Left lung (tissue), 10 donors: ENCODE data around the gene LYRM2. TPM values are rescaled to one million over a fixed set of nuclear protein-coding genes. Genes with fewer than 3 reads are reported as not detected.
A peak's percentile ranks its signal among the peaks of the same experiment; 100 is the strongest.

ENCODE experiments used
- ATAC-seq: fragments of 200-7000 bp; cut with Tn5 transposase; one replicate; pipeline ENCODE4 v1.9.1; 2020; ENCODE audit warnings: moderate library complexity
- DNase-seq, 4 donors: peaks; one replicate each; pipeline ENCODE4 v3.0.0-alpha.2; 2013 to 2020
- H3K27ac ChIP-seq, 2 donors: fragments of 200-600 bp; sonication (generic) in 1 of 2; one replicate each; pipeline versions ENCODE4 v1.5.0 to v1.8.0; 2020 to 2021
- H3K27me3 ChIP-seq, 2 donors: fragments of 200-600 bp; sonication (generic) in 1 of 2; one replicate each; pipeline versions ENCODE4 v1.5.0 to v1.8.0; 2020 to 2021
- H3K36me3 ChIP-seq, 2 donors: fragments of 200-600 bp; sonication (generic) in 1 of 2; one replicate each; pipeline versions ENCODE4 v1.5.0 to v1.8.0; 2020 to 2021
- H3K4me1 ChIP-seq, 2 donors: fragments of 200-600 bp; one replicate each; pipeline ENCODE4 v1.8.0; 2021
- H3K4me3 ChIP-seq, 2 donors: fragments of 200-600 bp; sonication (generic) in 1 of 2; one replicate each; pipeline versions ENCODE4 v1.5.0 to v1.8.0; 2020 to 2021; ENCODE audit warnings: mild to moderate bottlenecking in 1 of 2
- H3K9me3 ChIP-seq, 2 donors: fragments of 200-600 bp; sonication (generic) in 1 of 2; one replicate each; pipeline versions ENCODE4 v1.5.0 to v1.8.0; 2020 to 2021
- intact Hi-C, 2 donors: fragments of 100-400 bp; cut with DNase I; formaldehyde crosslinking; loops; one replicate each; pipeline versions ENCODE4 v1.11.2 to v1.14.2; 2022
- polyA plus RNA-seq, 6 donors: library from polyadenylated mRNA; unstranded; fragments of 120-200 nt; gene quantifications; one replicate each; pipeline ENCODE4 v1.2.1, GENCODE V29; 2013; ENCODE audit not compliant: insufficient read length in 6 of 6
- total RNA-seq, 2 donors: library from RNA; stranded (reverse); fragmentation: NEBNext Ultra II Directional; extraction: Animal tissue kit (Norgen Biotek cat#: 25700); gene quantifications; one replicate each; pipeline ENCODE4 v1.2.1, GENCODE V29; 2021
- TF ChIP-seq, protein P1 (sequence below), 2 donors: fragments of 200-600 bp; sonication (generic) in 1 of 2; IDR thresholded peaks; one replicate each; pipeline versions ENCODE4 v1.5.0 to v1.8.0; 2021; ENCODE audit warnings: antibody characterized with exemption in 2 of 2
- donor health status: DM: no; HTN: yes; CAD: no.
- donor health status: DM: no; HTN: no; CAD: no.

The LYRM2 gene
- total and polyA plus RNA-seq, 8 donors: 34.4 to 46.4 (median 41.8) TPM

DNA sequence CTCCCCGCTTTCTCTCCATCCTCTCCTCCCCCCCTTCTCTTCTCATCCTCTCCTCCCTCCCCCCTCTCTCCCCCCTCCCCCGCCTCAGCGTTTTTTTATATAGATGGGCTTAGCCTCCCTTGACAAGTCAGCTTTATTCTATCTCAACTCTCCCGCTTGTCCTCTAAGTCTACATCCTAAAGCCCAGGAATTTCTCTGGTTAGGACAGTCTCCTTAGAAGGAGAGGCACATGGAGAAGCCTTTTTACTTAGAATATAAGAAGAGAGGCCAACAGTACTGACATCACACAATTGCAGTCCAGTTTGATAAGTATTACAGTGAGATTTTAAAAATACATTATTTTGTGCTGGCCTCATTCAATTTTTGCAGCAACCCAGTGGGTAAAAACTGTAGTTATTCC, 83.5 kb downstream of the LYRM2 start:
- Histone ChIP-seq H3K27me3 (no peaks in the 10 kb centered on the region), H3K36me3 (no peaks in the 10 kb centered on the region), H3K4me3 (no peak overlapping the region), H3K9me3 (peaks cover 0 to 4% of the 10 kb centered on the region in 2 donors), H3K4me1 (no peaks in the 10 kb centered on the region), H3K27ac (no peak overlapping the region)
- intact Hi-C loops: no loop called here
- no peak for DNase-seq
- TF ChIP-seq, protein P1, sequence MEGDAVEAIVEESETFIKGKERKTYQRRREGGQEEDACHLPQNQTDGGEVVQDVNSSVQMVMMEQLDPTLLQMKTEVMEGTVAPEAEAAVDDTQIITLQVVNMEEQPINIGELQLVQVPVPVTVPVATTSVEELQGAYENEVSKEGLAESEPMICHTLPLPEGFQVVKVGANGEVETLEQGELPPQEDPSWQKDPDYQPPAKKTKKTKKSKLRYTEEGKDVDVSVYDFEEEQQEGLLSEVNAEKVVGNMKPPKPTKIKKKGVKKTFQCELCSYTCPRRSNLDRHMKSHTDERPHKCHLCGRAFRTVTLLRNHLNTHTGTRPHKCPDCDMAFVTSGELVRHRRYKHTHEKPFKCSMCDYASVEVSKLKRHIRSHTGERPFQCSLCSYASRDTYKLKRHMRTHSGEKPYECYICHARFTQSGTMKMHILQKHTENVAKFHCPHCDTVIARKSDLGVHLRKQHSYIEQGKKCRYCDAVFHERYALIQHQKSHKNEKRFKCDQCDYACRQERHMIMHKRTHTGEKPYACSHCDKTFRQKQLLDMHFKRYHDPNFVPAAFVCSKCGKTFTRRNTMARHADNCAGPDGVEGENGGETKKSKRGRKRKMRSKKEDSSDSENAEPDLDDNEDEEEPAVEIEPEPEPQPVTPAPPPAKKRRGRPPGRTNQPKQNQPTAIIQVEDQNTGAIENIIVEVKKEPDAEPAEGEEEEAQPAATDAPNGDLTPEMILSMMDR (IDR thresholded peaks at IDR 0.05): no peak
- ATAC-seq: no peak

DNA sequence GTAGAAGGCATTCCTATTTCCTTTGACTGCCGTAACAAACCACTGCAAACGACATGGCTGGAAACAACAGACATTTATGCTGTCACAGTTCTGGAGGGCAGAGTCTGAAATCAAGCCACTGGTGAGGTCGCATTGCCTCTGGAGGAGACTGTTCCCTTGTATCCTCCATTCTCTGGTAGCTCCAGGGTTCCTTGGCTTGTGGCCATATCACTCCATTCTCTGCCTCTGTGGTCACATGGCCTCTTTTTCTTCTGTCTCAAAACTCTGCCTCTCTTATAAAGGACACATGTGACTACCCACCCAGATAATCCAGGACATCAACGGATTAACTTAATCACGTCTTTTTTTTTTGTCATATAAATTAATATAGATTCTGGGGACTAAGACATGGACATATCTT, 84.4 kb downstream of the LYRM2 start:
- ATAC-seq (no peak), DNase-seq (no peak)
- Histone ChIP-seq H3K27ac (no peak overlapping the region), H3K36me3 (no peaks in the 10 kb centered on the region), H3K27me3 (no peaks in the 10 kb centered on the region), H3K4me1 (no peaks in the 10 kb centered on the region), H3K9me3 (peaks cover 0 to 4% of the 10 kb centered on the region in 2 donors), H3K4me3 (no peak overlapping the region)
- TF ChIP-seq, protein P1 (IDR thresholded peaks at IDR 0.05): no peak
- intact Hi-C loops: no loop called here

DNA sequence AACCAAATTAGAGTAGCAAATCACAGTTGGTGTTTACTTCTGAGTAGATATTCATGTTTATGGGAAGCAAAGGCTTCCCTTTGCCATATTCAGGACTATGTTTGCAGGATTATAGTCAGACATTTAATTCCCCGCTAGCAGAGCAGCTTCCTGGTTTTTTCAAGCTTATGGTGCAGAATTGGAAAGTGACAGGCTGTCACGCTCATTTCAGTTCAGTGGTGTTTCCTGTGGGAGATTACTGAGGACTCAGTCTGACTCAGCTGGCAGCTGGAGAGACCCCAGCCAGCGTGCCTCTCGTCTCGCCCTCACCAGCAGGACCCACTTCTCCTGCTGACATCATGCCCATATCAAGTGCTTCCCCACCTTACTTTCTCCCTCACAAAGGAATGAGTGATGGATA, 85.1 kb downstream of the LYRM2 start:
- DNase-seq: no peak
- Histone ChIP-seq H3K9me3 (peaks cover 0 to 4% of the 10 kb centered on the region in 2 donors), H3K4me3 (no peak overlapping the region), H3K4me1 (no peaks in the 10 kb centered on the region), H3K27ac (no peak overlapping the region), H3K27me3 (no peaks in the 10 kb centered on the region), H3K36me3 (no peaks in the 10 kb centered on the region)
- intact Hi-C loops: no loop called here
- TF ChIP-seq, protein P1 (IDR thresholded peaks at IDR 0.05): no peak
- no peak for ATAC-seq

DNA sequence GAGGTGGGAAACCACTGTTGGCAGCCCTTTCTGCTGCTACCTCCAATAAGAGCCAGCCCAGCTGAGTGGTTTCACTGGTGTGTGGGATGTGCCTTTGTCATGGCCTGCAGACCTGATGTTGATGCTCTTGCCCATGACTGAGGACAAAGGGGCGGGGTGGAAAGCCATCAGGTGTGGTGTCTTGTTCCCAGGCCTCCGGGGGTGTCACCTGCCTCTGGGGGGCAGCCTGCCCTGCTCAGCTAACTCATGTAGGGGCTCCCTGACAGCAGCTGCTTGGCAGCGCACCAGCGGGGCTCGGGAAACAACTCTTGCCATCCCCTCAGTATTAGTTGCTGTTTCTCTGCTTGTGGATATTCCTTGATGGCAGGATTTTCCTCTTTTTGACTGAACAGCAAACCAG, 91.3 kb downstream of the LYRM2 start:
- TF ChIP-seq, protein P1 (IDR thresholded peaks at IDR 0.05): no peak
- H3K27me3 ChIP-seq: no peaks in the 10 kb centered on the region
- intact Hi-C loops: no loop called here
- ATAC-seq (no peak), DNase-seq (no peak)
- no peaks in the 10 kb centered on the region for H3K36me3 ChIP-seq
- H3K9me3 ChIP-seq: no peaks in the 10 kb centered on the region
- no peaks in the 10 kb centered on the region for H3K4me1 ChIP-seq
- H3K27ac ChIP-seq: no peak overlapping the region
- H3K4me3 ChIP-seq: no peak overlapping the region

DNA sequence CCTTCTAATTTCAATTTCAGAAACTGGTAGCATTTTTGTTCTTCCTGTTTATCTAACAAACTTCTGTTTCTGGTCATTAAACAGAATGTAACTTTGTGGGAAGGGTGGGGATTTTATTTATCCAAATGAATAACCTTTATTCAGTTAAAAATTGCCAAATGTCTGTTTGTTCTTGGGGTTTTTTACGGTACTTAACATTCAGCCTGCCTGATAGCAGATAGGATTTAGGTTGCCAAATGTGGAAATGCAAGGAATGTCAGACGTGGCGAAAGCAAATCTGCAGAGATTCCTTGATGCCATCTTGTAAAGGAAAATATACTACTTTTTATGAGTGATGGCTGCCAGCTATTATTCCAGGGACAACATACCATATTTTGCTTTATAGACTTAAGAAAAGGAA, 95.7 kb downstream of the LYRM2 start:
- Histone ChIP-seq H3K27ac (no peak overlapping the region), H3K9me3 (no peaks in the 10 kb centered on the region), H3K27me3 (no peaks in the 10 kb centered on the region), H3K4me3 (no peak overlapping the region), H3K4me1 (no peaks in the 10 kb centered on the region), H3K36me3 (no peaks in the 10 kb centered on the region)
- intact Hi-C loops: no loop called here
- DNase-seq: no peak
- TF ChIP-seq, protein P1 (IDR thresholded peaks at IDR 0.05): no peak
- peak; percentile 72 for ATAC-seq
